CD4-positive, alpha-beta T cell treated with Interleukin-2 at 100 ng/mL for 4 hours (primary cell): ENCODE measurements around the gene TM2D1.
A peak's percentile ranks its signal among the peaks of the same experiment; 100 is the strongest.
"Not testable (repeated sequence)": the region's sequence is repeated elsewhere in the genome, so short reads cannot be mapped to it uniquely, and the experiment has no call there.

Source experiments
- DNase-seq: peaks from one replicate; pipeline ENCODE4 v3.0.0-alpha.2; 2020; ENCODE audit warnings: low spot score

The TM2D1 gene

DNA sequence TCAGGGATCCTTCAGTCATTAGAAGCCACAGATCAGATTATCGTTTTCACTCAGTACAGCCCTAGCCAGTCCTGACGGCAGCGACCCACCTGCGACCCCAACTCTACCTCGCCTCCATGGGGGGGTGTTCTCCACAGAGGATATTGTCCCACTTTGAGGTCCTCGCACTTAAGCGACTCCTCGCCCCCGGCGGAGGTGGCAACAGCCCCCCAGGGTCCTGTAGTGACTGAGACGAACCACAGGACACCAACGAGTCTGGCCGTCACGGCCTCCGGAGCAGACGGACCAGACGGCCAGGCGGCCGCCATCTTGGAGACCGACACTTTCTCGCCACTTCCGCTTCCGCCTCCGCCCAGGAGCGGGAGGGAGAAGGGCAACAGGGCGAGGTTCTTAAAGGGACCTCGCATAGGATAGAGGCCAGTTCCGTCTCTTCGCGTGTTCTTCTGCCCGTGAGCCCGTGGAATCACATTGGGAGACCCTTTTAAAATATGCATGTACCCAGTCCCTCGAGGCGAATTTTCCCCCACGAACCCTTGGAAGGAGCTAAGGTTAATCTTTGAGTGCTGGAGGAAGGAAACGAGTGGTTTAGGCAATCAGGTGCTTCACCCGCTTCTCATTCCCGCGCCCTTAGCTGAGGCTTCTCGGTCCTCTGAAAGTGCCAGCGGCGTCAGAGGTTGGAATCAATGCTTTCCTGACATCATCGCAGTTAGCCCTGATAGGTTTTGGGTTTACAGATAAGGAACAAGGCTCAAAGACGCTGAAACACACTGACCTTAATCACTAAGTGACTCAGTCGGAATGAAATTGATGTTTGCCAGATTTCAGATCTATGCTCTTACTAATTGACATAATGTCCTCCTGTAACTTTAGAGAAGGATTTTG, at the start of gene TM2D1:
TSS of gene TM2D1 (minus strand) at position 329 of the 882 bp plus-strand sequence. CDS start at position 308, 21 bp downstream.
- peak; percentile 87 for DNase-seq

DNA sequence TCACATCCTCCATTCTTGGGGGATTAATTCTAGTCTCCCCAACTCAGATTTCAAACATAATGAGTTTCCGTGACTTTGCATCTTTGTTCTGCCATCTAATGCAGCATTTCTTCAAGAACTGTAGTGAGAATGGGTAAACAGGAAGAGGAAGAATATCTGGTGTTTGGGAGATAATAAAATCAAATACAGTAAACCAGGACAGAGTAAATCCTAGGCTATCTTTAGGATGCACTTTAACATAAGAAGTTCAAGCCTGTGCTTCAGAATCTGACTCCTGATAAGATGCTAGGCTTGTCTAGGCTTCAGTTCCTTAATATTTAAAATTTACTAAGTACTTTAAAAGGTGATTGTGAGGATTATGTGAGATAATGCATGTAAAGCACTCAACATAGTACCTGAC, 45.2 kb upstream of the TM2D1 start:
- DNase-seq: no peak

DNA sequence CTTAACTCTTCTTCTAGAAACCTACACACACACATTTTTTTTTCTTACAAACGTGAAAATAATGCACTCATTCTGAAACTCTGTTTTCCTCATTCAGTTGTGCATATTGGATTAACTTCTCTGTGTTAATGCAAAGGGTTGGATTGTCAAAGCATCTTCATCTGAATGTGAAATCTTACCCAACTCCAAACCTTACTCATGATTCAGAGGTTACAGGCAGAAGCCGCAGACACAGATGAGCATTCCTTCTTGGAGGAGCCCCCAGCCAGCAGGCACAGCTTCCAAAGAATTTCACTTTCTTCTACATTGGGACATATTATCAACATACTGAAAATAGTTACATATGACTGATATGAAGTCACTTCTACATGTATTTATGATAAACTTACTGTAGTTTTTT, 33.0 kb upstream of the TM2D1 start:
- DNase-seq: no peak

DNA sequence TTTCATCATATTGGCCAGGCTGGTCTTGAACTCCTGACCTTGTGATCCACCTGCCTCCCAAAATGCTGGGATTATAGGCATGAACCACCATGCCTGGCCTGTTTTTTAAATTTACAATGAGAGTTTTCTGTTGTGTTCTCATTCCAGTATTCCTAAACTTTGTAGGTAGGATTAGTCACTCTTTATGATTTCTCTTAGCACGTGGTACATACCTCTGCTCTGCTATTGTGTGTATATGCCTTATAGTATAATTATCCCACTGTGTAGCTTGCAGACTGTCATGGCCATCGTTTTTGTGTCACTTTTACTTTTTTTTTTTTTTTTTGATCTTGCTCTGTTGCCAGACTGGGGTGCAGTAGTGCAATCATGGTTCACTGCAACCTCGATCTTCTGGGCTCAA, 31.8 kb upstream of the TM2D1 start:
- DNase-seq: no peak

DNA sequence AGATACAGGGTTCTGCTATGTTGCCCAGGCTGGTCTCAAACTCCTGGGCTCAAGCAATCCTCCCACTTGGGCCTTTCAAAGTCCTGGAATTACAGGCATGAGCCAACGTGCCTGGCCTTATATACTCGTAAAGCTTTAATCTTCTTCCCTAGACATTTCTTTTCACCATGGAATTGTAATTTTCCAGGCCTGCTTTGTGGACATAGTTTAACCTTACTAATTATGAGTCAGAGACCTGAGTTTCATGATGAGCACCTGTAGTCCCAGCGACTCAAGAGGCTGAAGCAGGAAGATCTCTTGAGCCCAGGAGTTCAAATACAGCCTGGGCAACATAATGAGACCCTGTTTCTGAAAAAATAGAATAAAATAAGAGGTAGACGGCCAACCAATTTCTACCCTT, 29.6 kb upstream of the TM2D1 start:
- DNase-seq: no peak

DNA sequence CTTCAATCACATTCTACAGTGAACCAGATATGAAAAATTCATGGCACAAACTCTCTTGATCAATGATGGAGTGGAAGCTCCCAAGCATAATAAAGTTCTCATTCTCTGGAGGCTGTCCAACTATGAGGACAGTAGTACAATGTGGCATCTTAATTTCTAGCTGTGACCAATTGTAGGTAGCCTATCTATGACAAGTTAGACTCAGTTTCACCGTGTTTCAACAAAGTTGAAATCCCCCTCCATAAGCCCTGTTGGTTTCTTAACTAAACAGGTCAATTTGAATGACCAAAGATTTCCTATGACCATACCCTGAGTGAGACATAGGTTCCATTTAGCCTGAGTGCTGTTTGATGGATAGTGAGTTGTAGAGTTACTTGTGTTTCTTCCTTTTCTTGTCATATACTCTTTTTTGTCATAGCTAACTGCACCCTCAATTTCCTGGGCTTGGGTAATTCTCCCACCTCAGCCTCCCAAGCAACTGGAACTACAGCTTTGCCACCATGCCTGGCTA, 29.1 kb upstream of the TM2D1 start:
- no peak for DNase-seq

DNA sequence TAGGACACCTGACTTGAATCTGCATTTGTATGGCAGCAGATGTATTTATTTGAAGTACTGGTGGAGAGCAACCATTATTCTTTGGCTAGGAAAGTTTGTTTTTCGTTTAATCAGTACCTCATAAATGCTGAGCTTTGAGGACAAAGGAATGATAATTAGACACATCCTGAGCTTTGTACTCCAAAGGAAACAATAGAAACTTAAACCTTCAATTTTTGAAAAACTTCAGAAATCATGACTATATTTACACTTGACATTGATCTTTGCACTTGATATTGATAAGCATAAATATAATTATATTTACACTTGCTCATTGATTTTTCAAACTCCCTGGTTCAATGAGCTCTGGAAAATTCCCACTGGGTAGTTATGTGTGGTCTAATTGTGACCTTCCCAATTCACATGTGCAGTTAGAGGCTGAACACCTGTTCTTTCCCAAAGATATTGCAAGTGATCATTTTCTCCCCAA, 28.0 kb upstream of the TM2D1 start:
- no peak for DNase-seq

DNA sequence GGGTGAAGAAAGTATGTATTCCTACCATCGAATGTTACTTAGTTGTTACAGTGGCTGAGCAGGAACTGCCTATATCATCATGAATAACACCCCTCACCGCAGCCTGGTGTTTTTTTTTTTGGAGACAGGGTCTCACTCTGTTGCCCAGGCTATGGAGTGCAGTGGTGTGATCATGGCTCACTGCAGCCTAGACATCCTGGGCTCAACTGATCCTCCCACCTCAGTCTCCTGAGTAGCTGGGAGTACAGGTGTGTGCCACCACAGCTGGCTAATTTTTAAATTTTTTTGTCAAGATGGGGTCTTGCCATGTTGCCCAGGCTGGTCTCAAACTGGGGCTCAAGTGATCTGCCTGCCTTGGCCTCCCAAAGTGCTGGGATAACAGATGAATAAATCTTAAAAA, 24.6 kb upstream of the TM2D1 start:
- DNase-seq: no peak

DNA sequence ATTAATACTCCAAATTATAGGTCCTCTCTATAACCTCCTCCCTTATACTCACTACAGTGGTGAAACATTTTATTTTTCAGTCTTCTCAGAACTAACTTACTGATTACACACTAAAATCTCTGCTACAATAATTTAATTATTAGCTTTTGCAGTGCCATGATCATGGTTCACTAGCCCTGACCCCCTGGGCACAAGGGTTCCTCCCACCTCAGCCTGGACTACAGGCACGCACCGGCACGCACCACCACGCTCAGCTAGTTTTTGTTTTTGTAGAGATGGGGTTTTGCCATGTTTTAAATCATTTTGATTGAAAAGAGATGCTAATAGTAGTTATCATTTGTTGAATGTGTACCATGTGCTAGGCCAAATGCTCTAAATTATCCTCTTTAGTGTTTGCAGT, 23.6 kb upstream of the TM2D1 start:
- DNase-seq: no peak

DNA sequence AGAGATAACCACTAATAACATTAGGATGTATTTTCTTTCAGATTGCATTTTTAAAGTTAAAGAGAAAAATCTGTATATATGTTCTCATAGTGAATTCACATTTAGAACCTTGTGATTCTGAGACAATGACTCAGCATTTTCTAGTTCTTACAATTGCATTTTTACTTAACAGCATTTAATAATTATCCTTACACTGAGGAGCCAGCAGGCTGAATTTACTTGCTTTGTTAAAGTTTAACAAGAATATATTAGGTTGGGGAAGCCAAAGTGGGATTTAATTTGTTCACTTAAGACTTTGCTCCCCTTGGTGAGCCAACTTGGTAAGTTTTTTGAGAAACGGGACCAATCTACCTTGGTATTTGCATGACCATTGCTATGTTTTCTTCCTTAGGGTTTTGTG, 21.9 kb upstream of the TM2D1 start:
- no peak for DNase-seq

DNA sequence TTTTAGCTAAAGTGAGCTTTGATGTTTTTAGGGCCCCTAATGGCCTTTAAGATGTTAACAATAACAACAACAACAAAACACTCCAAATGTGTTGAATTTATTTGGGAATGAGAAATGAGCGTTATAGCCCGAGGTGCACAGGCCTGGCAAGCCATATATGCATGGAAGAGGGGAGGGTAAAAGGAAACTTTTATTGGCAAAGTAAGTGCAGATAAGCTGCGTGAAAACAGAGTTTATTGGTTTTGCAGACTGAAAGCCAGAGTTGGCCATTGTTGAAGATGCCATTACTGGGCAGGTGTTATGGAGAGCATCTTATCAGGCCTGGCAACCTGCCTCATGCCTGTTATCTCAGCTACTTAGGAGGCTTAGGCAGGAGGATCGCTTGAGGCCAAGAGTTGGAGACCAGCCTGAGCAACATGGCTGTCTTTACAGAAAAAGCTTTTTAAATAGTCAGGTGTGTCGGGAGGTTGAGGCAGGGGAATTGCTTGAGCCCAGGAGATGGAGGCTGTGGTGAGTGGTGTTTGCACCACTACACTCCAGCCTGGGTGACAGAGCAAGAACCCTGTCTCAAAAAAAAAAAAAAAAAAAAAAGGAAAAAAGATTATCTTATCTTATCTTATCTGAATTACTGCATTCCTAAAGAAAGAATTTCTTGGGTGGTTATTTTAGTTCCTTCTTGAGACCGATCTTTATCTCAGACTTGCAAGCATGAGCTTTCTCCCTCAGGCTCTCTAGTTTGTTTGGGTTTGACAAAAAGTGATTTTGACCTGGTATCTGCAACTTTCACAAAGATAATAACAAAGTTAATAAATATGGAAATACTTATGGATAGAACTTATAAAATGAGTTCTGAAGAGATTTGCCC, 19.0 kb upstream of the TM2D1 start:
- DNase-seq: no peak

DNA sequence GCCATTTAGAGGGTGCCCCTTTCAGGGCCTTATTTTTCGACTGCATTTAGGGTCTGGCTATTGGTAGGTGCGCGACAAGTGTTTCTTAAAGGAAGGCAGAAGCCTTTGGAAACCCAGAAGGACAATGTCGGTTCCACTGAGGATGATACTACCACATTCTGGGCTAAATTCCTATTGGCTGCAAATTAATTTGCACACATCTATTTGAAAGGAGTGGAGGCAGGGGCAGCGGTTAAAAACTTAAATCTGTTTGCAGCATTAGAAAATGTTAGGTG, 18.4 kb upstream of the TM2D1 start:
- no peak for DNase-seq

DNA sequence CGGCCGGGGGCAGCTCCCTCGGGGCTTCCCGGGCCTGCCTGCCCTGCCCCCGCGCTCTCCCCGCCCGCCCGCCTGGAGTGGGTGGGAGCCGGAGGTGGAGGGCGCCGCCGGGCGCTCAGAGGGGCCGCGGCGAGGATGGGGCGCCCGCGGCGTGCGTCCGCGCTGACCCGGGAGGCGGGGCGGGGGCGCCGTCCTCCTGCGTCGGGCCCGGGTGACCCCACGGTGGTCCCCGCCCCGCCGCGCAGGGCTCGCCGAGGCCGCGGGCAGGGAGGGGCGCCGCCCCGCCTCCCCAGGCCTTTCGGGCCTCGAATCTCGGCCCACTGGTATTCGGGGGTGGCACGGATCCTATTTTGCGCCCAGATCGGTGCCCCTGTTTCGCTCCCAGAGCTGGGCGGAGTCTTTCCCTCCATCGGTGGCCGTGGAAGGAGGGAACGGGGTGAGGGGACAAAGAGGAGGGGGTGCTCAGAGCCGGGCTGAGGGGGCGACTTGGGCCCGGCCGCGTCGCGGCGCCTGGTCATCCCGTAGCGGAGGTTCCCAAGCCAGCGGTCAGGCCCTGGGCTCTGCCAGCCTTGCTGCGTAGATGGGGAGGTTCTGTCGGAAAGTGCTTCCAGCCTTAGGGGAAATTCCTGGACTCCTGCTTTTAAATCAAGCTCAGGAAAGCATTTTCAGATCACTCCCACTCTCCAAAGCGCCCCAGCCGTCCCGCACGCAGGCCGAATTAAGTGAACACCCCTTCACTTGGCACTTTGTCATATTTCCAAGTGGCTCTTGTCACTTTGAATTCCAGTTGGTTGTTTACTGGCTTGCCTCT, 17.9 kb upstream of the TM2D1 start:
- DNase-seq: no peak

DNA sequence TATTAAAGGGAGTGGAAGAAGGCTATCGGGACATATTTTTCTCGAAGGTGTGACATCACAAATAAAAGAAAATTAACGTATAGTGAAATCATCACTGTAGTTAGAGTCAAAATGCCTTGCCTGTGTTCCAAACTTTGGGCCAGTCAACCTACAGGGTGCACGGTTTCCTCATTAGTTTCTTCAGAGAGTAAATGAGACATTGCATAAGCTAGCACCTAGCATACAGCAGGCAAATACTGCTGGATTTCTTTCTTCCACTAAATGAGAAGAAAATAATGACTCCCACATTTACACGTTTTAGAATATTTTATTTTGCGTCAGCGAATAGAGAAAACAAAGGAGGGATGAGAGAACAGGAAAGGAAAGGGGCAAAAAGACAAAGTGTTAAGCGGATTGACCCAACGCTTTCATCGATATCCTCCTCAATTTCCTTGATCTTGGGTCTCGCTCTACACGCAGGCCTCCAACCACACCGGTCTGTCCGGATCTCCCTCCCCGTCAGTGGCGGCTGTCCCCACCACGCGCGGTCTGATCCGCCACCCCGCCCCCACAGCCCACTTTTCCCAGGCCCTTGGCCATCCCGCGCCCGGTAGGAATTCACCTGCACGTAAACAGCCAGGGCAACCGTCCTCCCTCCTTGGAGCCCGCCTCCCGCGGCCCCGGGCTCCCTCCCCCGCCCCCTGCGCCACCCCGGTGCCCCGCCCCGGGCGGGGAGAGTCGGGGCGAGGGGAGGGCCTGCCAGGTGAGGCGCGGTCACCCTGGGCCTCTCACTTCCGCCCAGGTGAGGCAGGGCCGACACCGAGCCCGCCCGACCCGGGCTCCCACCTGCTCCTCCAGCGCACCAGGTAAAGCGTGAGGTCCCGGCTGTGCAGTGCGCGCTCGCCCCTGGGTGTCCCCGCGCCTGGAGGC, 17.0 kb upstream of the TM2D1 start, which contains the start of gene PATJ:
TSS of gene PATJ (plus strand) at position 770 of the 909 bp plus-strand sequence. CDS start 20,413 bp downstream, outside the sequence.
- DNase-seq: peak; percentile 70

DNA sequence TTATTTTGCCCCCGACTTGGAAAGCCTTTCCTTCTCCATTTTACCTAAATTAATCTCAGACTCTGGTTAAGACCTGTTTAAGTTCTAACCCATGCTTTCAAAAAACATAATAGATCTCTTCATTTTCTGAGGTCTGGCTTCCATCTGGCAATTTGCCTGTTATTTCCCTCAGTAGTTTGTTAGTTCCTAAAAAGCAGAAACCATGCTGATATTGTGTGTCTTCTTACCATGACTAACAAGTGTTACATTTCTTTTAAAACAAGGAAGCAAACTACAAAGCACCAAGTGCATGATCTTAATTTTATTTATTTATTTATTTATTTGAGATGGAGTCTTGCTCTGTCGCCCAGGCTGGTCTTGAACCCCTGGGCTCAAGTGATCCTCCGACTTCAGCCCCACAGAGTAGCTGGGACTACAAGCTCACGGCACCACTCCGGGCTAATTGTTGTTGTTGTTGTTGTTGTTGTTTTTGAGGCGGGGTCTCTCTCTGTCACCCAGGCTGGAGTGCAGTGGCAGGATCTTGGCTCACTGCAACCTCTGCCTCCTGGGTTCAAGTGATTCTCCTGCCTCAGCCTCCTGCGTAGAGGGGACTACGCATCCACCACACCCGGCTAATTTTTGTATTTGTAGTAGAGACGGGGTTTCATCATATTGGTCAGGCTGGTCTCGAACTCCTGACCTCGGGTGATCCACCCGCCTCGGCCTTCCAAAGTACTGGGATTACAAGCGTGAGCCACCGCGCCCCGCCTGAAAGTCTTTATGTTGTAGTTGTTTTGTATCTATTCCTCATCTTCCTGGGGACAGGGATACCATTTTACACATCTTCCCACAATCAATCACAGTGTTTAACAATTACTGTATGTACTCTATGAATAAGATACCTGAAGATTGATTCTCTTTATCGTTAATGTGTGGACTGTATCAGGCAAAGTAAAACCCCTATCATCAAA, 16.1 kb upstream of the TM2D1 start:
- no peak for DNase-seq

DNA sequence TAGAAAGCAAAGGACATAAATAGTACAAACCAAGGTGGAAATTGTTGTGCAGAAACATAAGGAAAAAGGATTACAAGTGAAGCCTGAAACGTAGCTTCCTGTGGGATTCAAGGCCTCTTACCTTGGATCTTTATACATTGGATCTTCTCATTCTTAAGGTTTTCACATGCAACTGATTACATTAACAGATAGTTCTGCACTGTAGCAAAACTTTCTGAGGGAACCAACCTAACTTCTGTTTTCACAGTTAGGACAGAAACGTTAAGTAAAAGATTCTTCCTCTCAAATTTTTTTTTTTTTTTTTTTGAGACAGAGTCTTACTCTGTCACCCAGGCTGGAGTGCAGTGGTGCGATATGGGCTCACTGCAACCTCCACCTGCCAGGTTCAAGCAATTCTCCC, 7.8 kb upstream of the TM2D1 start:
- no peak for DNase-seq

DNA sequence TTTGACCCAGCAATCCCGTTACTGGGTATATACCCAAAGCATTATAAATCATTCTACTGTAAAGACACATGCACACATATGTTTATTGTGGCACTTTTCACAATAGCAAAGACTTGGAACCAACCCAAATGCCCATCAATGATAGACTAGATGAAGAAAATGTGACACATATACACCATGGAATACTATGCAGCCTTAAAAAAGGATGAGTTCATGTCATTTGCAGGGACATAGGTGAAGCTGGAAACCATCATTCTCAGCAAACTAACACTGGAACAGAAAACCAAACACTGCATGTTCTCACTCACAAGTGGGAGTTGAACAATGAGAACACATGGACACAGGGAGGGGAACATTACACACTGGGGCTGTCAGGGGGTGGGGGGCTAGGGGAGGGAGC, 5.7 kb upstream of the TM2D1 start:
- not testable (repeated sequence) for DNase-seq

DNA sequence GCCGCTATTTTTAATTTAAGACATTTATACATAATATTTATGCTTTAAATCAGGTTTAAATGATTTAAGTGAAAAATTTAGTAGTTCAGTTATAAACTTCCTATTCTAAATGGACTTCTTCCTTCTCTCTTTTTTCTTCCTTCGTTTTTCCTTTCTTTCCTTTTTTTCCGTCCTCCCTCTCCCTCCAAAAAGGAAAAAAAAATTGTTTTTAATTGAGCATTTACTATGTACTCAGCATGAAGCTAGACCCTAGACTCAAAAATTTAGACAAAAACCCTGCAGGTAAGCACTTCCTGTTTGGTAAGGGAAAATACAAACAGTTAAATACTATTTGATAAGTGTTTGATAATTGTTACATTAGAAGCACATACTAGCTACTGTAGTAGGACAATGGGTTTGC, 2.6 kb upstream of the TM2D1 start:
- no peak for DNase-seq

DNA sequence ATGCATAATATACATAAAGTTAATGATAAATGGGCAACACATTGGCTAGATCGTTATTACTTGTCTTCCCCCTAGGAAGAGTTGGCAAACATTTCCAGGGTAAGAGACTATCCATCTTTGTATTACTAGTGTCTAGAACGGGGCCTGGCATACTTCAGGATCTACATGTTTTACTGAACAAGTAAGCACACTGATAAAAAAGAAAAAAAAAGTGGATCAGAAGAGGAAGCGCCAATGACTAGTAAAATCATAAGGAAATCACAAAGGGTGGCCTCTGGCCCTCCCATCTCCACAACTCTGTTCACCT, 482 bp downstream of the TM2D1 start:
- no peak for DNase-seq
